ENCODE data around the gene INSRR. TPM values are rescaled to one million over a fixed set of nuclear protein-coding genes. Genes with fewer than 3 reads are reported as not detected.
A peak's percentile ranks its signal among the peaks of the same experiment; 100 is the strongest.

INSRR gene
- total and polyA plus RNA-seq, 4 donors, result 0.01 TPM; not detected in 3

DNA sequence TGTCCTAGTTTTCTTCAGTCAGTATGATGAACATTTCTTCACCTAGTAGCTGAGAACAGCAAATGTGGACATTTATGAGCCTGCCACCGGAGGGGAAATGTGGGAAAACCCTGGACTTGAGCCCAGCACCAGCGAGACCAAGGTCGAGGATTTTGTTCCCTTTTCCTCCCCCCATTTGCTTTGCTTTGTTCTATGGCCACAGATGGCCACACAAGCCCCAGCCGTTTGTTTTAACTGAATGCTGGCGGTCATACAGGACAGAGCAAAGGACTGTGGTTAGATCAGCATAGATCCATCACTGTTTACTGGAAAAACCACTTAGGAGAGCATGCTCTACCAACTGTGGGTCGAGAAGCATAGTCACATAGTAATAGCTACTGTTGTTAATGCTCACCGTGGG is 63.1 kb downstream of the INSRR start:
- no peak for DNase-seq (ENCODE audit: low spot score)
- no peak overlapping the region for H3K4me3 ChIP-seq (ENCODE audit: low read depth in 1 of 3, low read length in 3 of 3)
- no peaks in the 10 kb centered on the region for H3K4me1 ChIP-seq (ENCODE audit: control insufficient read depth in 4 of 4, insufficient read depth in 4 of 4, low read length in 3 of 4)
- no peak overlapping the region for H3K9ac ChIP-seq (ENCODE audit: low read depth in 1 of 2, low read length in 2 of 2)
- H3K27me3 ChIP-seq (ENCODE audit: control insufficient read depth in 4 of 4, insufficient read depth in 4 of 4, low read length in 3 of 4), result no peaks in the 10 kb centered on the region
- H3K36me3 ChIP-seq (ENCODE audit: control insufficient read depth in 4 of 4, insufficient read depth in 3 of 4, low read depth in 1 of 4, low read length in 3 of 4), result peaks cover 18 to 85% (median 69%) of the 10 kb centered on the region in 4 donors
- TF ChIP-seq SP1 (IDR thresholded peaks at IDR 0.05) (peak; percentile 44), FOXA2 (IDR thresholded peaks at IDR 0.05) (no peak), GABPA (IDR thresholded peaks at IDR 0.05 in 1 of 2, conservative IDR thresholded peaks at IDR 0.05 in 1 of 2) (no peak), HNF4A (conservative IDR thresholded peaks at IDR 0.05) (peak; percentile 52 to 57), RAD21 (IDR thresholded peaks at IDR 0.05) (peak in 1 of 2 donors; percentile 4), RXRA (IDR thresholded peaks at IDR 0.05) (peak; percentile 8 to 41), YY1 (IDR thresholded peaks at IDR 0.05) (peak; percentile 20)
- TF ChIP-seq, protein P1, sequence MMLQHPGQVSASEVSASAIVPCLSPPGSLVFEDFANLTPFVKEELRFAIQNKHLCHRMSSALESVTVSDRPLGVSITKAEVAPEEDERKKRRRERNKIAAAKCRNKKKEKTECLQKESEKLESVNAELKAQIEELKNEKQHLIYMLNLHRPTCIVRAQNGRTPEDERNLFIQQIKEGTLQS (IDR thresholded peaks at IDR 0.05), result no peak
- WGBS, result 34% methylated on average over 7 of the region's 7 CpGs
- H3K27ac ChIP-seq (ENCODE audit: low read depth in 1 of 2, low read length in 2 of 2), result no peak overlapping the region
- no peaks in the 10 kb centered on the region for H3K9me3 ChIP-seq (ENCODE audit: control insufficient read depth in 4 of 4, low read length in 3 of 4)

DNA sequence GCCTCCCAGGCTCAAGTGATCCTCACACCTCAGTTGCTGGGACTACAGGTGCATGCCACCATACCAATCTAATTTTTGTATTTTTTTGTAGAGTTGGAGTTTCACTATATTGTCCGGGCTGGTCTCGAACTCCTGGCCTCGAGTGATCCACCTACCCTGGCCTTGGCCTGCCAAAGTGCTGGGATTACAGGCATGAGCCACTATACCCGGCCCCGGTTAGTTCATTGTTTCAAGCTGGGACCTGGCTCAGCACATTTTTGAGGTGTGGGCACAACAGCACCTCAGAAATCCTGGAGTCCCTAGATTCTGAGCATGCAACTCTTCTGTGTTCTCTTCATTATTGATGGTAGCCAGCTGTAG is 63.6 kb downstream of the INSRR start:
- H3K4me1 ChIP-seq (ENCODE audit: control insufficient read depth in 4 of 4, insufficient read depth in 4 of 4, low read length in 3 of 4), result no peaks in the 10 kb centered on the region
- 95% methylated on average over 5 of the region's 5 CpGs for WGBS
- no peaks in the 10 kb centered on the region for H3K27me3 ChIP-seq (ENCODE audit: control insufficient read depth in 4 of 4, insufficient read depth in 4 of 4, low read length in 3 of 4)
- no peaks in the 10 kb centered on the region for H3K9me3 ChIP-seq (ENCODE audit: control insufficient read depth in 4 of 4, low read length in 3 of 4)
- TF ChIP-seq GABPA (IDR thresholded peaks at IDR 0.05 in 1 of 2, conservative IDR thresholded peaks at IDR 0.05 in 1 of 2), result no peak
- no peak for TF ChIP-seq JUND (IDR thresholded peaks at IDR 0.05)
- TF ChIP-seq, protein P2, sequence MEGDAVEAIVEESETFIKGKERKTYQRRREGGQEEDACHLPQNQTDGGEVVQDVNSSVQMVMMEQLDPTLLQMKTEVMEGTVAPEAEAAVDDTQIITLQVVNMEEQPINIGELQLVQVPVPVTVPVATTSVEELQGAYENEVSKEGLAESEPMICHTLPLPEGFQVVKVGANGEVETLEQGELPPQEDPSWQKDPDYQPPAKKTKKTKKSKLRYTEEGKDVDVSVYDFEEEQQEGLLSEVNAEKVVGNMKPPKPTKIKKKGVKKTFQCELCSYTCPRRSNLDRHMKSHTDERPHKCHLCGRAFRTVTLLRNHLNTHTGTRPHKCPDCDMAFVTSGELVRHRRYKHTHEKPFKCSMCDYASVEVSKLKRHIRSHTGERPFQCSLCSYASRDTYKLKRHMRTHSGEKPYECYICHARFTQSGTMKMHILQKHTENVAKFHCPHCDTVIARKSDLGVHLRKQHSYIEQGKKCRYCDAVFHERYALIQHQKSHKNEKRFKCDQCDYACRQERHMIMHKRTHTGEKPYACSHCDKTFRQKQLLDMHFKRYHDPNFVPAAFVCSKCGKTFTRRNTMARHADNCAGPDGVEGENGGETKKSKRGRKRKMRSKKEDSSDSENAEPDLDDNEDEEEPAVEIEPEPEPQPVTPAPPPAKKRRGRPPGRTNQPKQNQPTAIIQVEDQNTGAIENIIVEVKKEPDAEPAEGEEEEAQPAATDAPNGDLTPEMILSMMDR (IDR thresholded peaks at IDR 0.05; ENCODE audit: low read depth, low read length, missing input control), result no peak
- TF ChIP-seq, protein P1 (IDR thresholded peaks at IDR 0.05), result no peak
- no peak for TF ChIP-seq EGR1 (IDR thresholded peaks at IDR 0.05; ENCODE audit: low read depth in 2 of 2)
- TF ChIP-seq SP1 (IDR thresholded peaks at IDR 0.05), result no peak
- no peak for TF ChIP-seq TAF1 (conservative IDR thresholded peaks at IDR 0.05)
- TF ChIP-seq FOXA2 (IDR thresholded peaks at IDR 0.05), result no peak
- no peak for TF ChIP-seq HNF4A (conservative IDR thresholded peaks at IDR 0.05)
- TF ChIP-seq, protein P3, sequence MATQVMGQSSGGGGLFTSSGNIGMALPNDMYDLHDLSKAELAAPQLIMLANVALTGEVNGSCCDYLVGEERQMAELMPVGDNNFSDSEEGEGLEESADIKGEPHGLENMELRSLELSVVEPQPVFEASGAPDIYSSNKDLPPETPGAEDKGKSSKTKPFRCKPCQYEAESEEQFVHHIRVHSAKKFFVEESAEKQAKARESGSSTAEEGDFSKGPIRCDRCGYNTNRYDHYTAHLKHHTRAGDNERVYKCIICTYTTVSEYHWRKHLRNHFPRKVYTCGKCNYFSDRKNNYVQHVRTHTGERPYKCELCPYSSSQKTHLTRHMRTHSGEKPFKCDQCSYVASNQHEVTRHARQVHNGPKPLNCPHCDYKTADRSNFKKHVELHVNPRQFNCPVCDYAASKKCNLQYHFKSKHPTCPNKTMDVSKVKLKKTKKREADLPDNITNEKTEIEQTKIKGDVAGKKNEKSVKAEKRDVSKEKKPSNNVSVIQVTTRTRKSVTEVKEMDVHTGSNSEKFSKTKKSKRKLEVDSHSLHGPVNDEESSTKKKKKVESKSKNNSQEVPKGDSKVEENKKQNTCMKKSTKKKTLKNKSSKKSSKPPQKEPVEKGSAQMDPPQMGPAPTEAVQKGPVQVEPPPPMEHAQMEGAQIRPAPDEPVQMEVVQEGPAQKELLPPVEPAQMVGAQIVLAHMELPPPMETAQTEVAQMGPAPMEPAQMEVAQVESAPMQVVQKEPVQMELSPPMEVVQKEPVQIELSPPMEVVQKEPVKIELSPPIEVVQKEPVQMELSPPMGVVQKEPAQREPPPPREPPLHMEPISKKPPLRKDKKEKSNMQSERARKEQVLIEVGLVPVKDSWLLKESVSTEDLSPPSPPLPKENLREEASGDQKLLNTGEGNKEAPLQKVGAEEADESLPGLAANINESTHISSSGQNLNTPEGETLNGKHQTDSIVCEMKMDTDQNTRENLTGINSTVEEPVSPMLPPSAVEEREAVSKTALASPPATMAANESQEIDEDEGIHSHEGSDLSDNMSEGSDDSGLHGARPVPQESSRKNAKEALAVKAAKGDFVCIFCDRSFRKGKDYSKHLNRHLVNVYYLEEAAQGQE (IDR thresholded peaks at IDR 0.05), result no peak
- TF ChIP-seq, protein P4, sequence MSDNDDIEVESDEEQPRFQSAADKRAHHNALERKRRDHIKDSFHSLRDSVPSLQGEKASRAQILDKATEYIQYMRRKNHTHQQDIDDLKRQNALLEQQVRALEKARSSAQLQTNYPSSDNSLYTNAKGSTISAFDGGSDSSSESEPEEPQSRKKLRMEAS (IDR thresholded peaks at IDR 0.05), result no peak
- no peak for TF ChIP-seq RXRA (IDR thresholded peaks at IDR 0.05)
- H3K27ac ChIP-seq (ENCODE audit: low read depth in 1 of 2, low read length in 2 of 2), result no peak overlapping the region
- H3K4me3 ChIP-seq (ENCODE audit: low read depth in 1 of 3, low read length in 3 of 3), result no peak overlapping the region
- H3K36me3 ChIP-seq (ENCODE audit: control insufficient read depth in 4 of 4, insufficient read depth in 3 of 4, low read depth in 1 of 4, low read length in 3 of 4), result peaks cover 18 to 81% (median 66%) of the 10 kb centered on the region in 4 donors
- no peak for DNase-seq (ENCODE audit: low spot score)
- H3K9ac ChIP-seq (ENCODE audit: low read depth in 1 of 2, low read length in 2 of 2), result no peak overlapping the region
